ENCODE measurements around the gene DRG1. TPM values are rescaled to one million over a fixed set of nuclear protein-coding genes. Genes with fewer than 3 reads are reported as not detected.

Gene DRG1
- total RNA-seq, 1 experiment from 2014 or later: 79.2 TPM

DNA sequence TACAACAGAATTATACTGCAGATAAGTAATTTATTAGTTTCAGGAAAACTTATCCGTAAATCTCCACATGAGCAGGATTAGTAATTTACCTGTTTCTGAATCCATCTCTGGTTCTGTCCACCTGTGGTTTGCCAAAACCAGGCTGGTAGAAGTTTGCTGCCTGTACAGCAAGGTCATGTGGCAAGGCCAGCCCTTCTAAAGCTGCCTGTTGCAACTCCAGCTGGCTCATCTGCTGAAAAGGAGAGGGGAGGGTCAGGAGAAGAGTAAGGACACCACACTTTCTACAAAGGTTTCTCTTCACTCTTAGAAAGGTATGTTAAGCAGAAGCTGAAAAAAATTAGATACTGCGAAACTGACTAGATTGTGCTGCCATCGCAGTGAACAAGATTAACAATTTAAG, 47.9 kb downstream of the DRG1 start:
- ATAC-seq (no peak), DNase-seq (ENCODE audit: low spot score) (no peak)
- H3K27ac Mint-ChIP-seq: no peak overlapping the region
- peaks cover 12% of the 10 kb centered on the region for H3K36me3 Mint-ChIP-seq
- no peaks in the 10 kb centered on the region for H3K4me1 Mint-ChIP-seq
- CTCF ChIA-PET: no interaction called here
- POLR2A ChIA-PET: interaction anchor here (1.3 kb wide), 1 partner anchor 10 kb away, joined by 3 read pairs; no protein-coding TSS in a partner anchor
- TF ChIP-seq ZNF671 (CRISPR knock-in tag; IDR thresholded peaks at IDR 0.05) (no peak), JUN (CRISPR knock-in tag; IDR thresholded peaks at IDR 0.05) (no peak), GRHL2 (CRISPR knock-in tag; IDR thresholded peaks at IDR 0.05; ENCODE audit: insufficient replicate concordance, severe bottlenecking) (no peak), SOX15 (CRISPR knock-in tag; IDR thresholded peaks at IDR 0.05) (no peak), CREB1 (CRISPR knock-in tag; IDR thresholded peaks at IDR 0.05) (no peak), NFATC4 (CRISPR knock-in tag; IDR thresholded peaks at IDR 0.05) (no peak), ELF4 (CRISPR knock-in tag; IDR thresholded peaks at IDR 0.05; ENCODE audit: low read depth) (no peak), ESRRA (CRISPR knock-in tag; IDR thresholded peaks at IDR 0.05; ENCODE audit: borderline replicate concordance) (no peak), NR3C1 (CRISPR knock-in tag; conservative IDR thresholded peaks at IDR 0.05; ENCODE audit: low read depth) (no peak), NFE2L1 (CRISPR knock-in tag; IDR thresholded peaks at IDR 0.05) (no peak), TEAD1 (CRISPR knock-in tag; IDR thresholded peaks at IDR 0.05) (no peak)
- TF ChIP-seq, protein P1, sequence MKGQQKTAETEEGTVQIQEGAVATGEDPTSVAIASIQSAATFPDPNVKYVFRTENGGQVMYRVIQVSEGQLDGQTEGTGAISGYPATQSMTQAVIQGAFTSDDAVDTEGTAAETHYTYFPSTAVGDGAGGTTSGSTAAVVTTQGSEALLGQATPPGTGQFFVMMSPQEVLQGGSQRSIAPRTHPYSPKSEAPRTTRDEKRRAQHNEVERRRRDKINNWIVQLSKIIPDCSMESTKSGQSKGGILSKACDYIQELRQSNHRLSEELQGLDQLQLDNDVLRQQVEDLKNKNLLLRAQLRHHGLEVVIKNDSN (CRISPR knock-in tag; IDR thresholded peaks at IDR 0.05): no peak
- TF ChIP-seq, protein P2, sequence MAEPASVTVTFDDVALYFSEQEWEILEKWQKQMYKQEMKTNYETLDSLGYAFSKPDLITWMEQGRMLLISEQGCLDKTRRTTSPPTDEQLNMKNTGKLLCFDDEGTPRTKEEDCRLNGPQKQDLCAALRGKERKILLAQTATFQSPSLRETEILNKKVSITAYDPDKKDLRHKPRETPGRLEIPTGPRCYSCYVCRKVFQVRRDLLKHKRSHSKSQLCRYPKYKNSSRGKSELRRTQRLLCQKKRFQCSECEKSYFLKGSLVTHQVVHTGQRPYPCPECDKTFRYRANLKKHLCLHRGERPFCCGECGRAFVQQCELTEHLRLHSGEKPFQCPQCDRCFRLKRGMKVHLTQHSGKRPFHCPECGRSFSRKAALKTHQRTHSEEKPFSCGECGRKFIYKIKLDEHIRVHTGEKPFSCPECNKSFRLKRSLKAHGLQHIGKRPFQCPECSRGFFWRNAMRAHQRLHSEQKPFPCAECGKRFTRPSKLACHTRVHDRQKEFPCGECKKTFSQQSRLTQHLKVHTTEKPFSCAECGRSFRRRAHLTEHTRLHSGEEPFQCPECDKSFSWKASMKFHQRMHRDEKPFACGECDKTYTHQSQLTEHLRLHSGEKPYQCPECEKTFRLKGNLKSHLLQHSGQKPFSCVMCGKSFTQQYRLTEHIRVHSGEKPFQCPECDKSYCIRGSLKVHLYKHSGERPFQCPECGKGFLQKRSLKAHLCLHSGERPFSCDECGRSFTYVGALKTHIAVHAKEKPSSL (CRISPR knock-in tag; conservative IDR thresholded peaks at IDR 0.05): no peak
- H3K27me3 Mint-ChIP-seq (ENCODE audit: low read depth): no peaks in the 10 kb centered on the region
- H3K9me3 Mint-ChIP-seq: no peaks in the 10 kb centered on the region
- H3K4me3 Mint-ChIP-seq: no peak overlapping the region

DNA sequence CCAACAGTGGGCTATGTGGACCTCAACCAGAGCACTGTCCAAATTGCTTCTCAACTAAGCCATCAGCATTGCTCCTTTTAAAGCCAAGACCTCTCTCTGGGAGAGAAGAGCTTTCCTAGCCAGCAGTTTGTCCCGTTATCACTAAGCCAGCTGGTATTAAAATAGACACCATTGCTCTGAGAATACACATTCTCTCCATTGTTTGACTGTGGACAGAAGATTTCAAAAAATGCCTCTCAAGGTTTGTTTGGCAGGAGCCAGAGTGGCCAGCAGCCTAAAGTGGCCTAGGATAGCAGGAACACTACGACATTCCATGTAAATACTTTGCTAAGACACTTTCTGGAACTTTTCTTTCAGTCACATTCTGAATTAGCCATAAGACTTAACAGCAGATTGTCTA, 49.0 kb downstream of the DRG1 start:
- Mint-ChIP-seq H3K27ac (no peak overlapping the region), H3K27me3 (ENCODE audit: low read depth) (no peaks in the 10 kb centered on the region), H3K4me3 (no peak overlapping the region), H3K36me3 (peaks cover 6% of the 10 kb centered on the region; the same call in 1 of the 2 replicates), H3K4me1 (no peaks in the 10 kb centered on the region), H3K9me3 (no peaks in the 10 kb centered on the region)
- ATAC-seq (no peak), DNase-seq (ENCODE audit: low spot score) (no peak)
- CTCF ChIA-PET: interaction anchor here (1.3 kb wide), 1 partner anchor 217 kb away, joined by 4 read pairs; no protein-coding TSS in a partner anchor
- POLR2A ChIA-PET: interaction anchor here (1.3 kb wide), 1 partner anchor 11 kb away, joined by 3 read pairs; no protein-coding TSS in a partner anchor
- no peak for TF ChIP-seq ELF4 (CRISPR knock-in tag; IDR thresholded peaks at IDR 0.05; ENCODE audit: low read depth)
- TF ChIP-seq, protein P3, sequence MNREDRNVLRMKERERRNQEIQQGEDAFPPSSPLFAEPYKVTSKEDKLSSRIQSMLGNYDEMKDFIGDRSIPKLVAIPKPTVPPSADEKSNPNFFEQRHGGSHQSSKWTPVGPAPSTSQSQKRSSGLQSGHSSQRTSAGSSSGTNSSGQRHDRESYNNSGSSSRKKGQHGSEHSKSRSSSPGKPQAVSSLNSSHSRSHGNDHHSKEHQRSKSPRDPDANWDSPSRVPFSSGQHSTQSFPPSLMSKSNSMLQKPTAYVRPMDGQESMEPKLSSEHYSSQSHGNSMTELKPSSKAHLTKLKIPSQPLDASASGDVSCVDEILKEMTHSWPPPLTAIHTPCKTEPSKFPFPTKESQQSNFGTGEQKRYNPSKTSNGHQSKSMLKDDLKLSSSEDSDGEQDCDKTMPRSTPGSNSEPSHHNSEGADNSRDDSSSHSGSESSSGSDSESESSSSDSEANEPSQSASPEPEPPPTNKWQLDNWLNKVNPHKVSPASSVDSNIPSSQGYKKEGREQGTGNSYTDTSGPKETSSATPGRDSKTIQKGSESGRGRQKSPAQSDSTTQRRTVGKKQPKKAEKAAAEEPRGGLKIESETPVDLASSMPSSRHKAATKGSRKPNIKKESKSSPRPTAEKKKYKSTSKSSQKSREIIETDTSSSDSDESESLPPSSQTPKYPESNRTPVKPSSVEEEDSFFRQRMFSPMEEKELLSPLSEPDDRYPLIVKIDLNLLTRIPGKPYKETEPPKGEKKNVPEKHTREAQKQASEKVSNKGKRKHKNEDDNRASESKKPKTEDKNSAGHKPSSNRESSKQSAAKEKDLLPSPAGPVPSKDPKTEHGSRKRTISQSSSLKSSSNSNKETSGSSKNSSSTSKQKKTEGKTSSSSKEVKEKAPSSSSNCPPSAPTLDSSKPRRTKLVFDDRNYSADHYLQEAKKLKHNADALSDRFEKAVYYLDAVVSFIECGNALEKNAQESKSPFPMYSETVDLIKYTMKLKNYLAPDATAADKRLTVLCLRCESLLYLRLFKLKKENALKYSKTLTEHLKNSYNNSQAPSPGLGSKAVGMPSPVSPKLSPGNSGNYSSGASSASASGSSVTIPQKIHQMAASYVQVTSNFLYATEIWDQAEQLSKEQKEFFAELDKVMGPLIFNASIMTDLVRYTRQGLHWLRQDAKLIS (CRISPR knock-in tag; IDR thresholded peaks at IDR 0.05; ENCODE audit: borderline replicate concordance): no peak
- TF ChIP-seq, protein P4, sequence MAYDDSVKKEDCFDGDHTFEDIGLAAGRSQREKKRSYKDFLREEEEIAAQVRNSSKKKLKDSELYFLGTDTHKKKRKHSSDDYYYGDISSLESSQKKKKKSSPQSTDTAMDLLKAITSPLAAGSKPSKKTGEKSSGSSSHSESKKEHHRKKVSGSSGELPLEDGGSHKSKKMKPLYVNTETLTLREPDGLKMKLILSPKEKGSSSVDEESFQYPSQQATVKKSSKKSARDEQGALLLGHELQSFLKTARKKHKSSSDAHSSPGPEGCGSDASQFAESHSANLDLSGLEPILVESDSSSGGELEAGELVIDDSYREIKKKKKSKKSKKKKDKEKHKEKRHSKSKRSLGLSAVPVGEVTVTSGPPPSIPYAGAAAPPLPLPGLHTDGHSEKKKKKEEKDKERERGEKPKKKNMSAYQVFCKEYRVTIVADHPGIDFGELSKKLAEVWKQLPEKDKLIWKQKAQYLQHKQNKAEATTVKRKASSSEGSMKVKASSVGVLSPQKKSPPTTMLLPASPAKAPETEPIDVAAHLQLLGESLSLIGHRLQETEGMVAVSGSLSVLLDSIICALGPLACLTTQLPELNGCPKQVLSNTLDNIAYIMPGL (CRISPR knock-in tag; IDR thresholded peaks at IDR 0.05): no peak
- TF ChIP-seq, protein P5, sequence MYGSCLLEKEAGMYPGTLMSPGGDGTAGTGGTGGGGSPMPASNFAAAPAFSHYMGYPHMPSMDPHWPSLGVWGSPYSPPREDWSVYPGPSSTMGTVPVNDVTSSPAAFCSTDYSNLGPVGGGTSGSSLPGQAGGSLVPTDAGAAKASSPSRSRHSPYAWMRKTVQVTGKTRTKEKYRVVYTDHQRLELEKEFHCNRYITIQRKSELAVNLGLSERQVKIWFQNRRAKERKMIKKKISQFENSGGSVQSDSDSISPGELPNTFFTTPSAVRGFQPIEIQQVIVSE (CRISPR knock-in tag; IDR thresholded peaks at IDR 0.05; ENCODE audit: borderline replicate concordance): no peak
- TF ChIP-seq, protein P6, sequence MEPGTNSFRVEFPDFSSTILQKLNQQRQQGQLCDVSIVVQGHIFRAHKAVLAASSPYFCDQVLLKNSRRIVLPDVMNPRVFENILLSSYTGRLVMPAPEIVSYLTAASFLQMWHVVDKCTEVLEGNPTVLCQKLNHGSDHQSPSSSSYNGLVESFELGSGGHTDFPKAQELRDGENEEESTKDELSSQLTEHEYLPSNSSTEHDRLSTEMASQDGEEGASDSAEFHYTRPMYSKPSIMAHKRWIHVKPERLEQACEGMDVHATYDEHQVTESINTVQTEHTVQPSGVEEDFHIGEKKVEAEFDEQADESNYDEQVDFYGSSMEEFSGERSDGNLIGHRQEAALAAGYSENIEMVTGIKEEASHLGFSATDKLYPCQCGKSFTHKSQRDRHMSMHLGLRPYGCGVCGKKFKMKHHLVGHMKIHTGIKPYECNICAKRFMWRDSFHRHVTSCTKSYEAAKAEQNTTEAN (CRISPR knock-in tag; IDR thresholded peaks at IDR 0.05): no peak
- no peak for TF ChIP-seq SMAD3 (CRISPR knock-in tag; IDR thresholded peaks at IDR 0.05; ENCODE audit: borderline replicate concordance)
- no peak for TF ChIP-seq IRF2 (CRISPR knock-in tag; IDR thresholded peaks at IDR 0.05; ENCODE audit: borderline replicate concordance, low read depth)
- TF ChIP-seq, protein P7, sequence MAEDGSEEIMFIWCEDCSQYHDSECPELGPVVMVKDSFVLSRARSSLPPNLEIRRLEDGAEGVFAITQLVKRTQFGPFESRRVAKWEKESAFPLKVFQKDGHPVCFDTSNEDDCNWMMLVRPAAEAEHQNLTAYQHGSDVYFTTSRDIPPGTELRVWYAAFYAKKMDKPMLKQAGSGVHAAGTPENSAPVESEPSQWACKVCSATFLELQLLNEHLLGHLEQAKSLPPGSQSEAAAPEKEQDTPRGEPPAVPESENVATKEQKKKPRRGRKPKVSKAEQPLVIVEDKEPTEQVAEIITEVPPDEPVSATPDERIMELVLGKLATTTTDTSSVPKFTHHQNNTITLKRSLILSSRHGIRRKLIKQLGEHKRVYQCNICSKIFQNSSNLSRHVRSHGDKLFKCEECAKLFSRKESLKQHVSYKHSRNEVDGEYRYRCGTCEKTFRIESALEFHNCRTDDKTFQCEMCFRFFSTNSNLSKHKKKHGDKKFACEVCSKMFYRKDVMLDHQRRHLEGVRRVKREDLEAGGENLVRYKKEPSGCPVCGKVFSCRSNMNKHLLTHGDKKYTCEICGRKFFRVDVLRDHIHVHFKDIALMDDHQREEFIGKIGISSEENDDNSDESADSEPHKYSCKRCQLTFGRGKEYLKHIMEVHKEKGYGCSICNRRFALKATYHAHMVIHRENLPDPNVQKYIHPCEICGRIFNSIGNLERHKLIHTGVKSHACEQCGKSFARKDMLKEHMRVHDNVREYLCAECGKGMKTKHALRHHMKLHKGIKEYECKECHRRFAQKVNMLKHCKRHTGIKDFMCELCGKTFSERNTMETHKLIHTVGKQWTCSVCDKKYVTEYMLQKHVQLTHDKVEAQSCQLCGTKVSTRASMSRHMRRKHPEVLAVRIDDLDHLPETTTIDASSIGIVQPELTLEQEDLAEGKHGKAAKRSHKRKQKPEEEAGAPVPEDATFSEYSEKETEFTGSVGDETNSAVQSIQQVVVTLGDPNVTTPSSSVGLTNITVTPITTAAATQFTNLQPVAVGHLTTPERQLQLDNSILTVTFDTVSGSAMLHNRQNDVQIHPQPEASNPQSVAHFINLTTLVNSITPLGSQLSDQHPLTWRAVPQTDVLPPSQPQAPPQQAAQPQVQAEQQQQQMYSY (CRISPR knock-in tag; IDR thresholded peaks at IDR 0.05): no peak
